ENCODE data around the gene EPC2.
"Not testable (repeated sequence)": the region's sequence is repeated elsewhere in the genome, so short reads cannot be mapped to it uniquely, and the experiment has no call there.

EPC2 gene

DNA sequence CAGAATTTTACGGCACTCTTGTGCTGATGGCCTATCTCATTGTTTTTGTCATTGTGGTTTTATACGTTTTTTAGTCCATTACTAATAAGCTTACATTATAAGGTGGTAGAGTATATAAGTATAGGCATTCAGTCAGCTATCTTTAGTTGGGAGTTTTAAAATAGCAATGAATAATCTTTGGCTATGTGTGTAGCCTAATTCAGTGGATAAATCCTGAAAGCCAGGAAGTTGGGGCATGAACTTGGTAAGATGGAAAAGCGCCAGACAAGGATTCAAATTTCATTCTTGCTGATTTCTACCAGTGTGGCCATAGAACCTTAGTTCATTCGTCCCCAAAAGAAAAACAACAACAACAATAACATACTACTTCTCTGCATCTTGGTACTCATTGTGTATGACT lies 31.2 kb downstream of the EPC2 start:
- no peak for DNase-seq (ENCODE audit: low read depth)

- DNase-seq (ENCODE audit: low read depth) = not testable (repeated sequence)
Observed at GRCh38 chr2:148678302-148679179, 34.0 kb downstream of the EPC2 start.

DNA sequence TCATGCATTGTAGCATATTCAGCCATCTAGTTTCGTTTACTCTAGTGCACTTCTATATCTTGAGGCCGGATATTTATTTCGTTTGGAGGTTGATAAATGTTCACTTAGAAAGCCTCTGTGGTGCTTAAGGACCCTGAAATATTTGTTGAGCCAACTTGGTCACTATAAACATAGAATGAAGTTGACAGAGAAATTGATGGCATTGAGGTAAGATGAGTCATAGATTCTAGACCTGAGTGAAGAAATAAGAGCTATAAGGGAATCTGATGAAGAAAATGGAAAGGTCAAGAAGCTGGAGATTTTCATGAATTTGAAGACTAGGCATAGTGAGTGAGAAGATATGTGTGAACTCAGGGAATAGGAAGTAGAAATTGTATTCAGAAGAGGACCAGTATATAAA lies 35.9 kb downstream of the EPC2 start:
- DNase-seq (ENCODE audit: low read depth) = no peak

DNA sequence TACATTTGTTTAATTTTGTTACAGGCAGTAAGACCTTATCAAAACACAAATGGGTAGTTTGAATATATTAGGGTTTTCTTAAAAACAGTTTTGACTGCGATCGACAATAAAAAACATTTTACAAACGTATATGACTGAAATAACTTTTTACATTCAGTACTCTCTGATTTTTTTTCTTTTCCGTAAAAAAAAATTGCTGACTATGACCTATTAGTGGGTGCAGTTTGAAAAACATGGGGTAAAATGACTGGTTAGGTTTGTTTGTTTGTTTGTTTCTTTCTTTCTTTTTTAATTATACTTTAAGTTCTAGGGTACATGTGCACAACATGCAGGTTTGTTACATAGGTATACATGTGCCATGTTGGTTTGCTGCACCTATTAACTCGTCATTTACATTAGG lies 36.9 kb downstream of the EPC2 start:
- no peak for DNase-seq (ENCODE audit: low read depth)

- DNase-seq (ENCODE audit: low read depth) = not testable (repeated sequence)
Observed at GRCh38 chr2:148681862-148682261, 37.3 kb downstream of the EPC2 start.

- no peak for DNase-seq (ENCODE audit: low read depth)
Observed at GRCh38 chr2:148684507-148684906, 40.0 kb downstream of the EPC2 start.

GRCh38 chr2:148687543-148687942 lies 43.0 kb downstream of the EPC2 start:
- no peak for DNase-seq (ENCODE audit: low read depth)

DNA sequence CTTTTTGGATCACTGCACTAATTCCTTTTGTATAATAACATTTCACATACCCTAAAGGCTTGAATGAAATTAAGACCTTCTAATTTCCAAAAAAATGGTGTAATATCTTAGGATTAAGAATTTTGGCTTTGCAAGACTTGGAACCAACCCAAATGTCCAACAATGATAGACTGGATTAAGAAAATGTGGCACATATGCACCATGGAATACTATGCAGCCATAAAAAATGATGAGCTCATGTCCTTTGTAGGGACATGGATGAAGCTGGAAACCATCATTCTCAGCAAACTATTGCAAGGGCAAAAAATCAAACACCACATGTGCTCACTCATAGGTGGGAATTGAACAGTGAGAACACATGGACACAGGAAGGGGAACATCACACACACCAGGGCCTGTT lies 43.5 kb downstream of the EPC2 start:
- DNase-seq (ENCODE audit: low read depth) = not testable (repeated sequence)

- DNase-seq (ENCODE audit: low read depth) = no peak
Observed at GRCh38 chr2:148696985-148697384, 52.4 kb downstream of the EPC2 start.

DNA sequence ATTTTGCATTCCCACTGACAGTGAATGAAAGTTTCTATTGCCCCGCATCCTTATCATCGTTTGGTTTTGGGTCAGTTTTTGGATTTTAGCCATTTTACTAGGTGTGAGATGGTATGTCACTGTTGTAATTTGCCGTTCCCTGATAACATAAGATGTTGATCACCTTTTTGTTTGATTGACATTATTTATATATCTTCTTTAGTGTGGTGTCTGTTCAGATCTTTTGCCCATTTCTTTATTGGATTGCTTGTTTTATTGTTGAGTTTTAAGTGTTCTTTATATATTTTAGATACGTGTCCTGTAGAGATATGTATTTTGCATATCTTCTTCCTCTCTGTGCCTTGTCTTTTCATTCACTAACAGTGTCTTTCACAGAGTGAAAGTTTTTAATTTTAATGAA lies 55.3 kb downstream of the EPC2 start:
- DNase-seq (ENCODE audit: low read depth) = no peak

- no peak for DNase-seq (ENCODE audit: low read depth)
Observed at GRCh38 chr2:148701039-148701438, 56.5 kb downstream of the EPC2 start.

GRCh38 chr2:148701877-148702276 lies 57.3 kb downstream of the EPC2 start:
- DNase-seq (ENCODE audit: low read depth) = no peak

DNA sequence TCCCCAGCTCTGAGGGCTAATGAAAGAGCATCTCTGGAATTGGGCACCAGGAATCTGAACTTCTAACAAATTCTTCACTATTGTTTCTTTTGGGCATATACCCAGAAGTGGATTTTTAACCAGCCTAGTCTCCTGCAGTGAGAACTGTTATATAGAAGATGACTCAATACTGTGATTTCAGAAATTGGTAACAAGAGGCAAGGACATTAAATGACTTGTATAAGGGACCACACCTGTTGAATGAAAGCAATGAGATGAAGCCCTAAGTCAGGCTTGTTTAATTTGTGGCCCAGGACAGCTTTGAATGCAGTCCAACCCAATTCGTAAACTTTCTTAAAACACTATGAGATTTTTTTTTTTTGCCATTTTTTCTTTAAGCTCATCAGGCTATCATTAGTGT lies 57.9 kb downstream of the EPC2 start:
- no peak for DNase-seq (ENCODE audit: low read depth)

DNA sequence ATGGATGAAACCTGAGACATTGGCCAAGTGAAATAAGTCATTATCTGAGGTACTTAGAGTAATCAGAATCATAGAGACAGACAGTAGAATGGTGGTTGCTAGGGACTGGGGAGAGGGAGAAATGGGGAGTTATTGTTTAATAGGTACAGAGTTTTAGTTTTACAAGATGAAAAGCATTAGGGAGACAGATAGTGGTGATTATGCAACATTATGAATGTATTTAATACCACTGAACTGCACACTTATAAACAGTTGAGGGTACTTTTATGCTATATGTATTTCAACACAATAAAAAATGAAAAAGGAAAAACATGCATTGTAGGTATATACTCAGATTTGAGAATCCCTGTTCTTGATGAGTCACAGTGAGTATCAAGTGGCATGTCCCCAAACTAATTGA lies 59.7 kb downstream of the EPC2 start:
- DNase-seq (ENCODE audit: low read depth) = no peak

DNA sequence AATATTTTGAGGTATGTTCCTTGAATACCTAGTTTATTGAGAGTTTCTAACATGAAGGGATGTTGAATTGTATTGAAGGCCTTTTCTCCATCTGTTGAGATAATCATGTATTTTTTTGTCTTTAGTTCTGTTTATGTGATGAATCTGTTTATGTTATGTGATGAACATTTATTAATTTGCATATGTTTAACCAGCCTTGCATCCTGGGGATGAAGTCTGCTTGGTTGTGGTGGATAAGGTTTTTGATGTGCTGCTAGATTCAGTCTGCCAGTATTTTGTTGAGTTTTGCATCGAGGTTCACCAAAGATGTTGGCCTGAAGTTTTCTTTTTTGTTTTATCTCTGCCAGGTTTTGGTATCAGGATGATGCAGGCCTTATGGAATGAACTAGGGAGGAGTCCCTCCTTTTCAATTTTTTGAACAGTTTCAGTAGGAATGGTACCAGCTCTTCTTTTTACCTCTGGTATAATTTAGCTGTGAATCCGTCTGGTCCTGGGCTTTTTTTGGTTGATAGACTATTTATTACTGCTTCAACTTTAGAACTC lies 71.9 kb downstream of the EPC2 start:
- no peak for DNase-seq (ENCODE audit: low read depth)

- no peak for DNase-seq (ENCODE audit: low read depth)
Observed at GRCh38 chr2:148718039-148718438, 73.5 kb downstream of the EPC2 start.

GRCh38 chr2:148719195-148719749 lies 74.7 kb downstream of the EPC2 start:
- DNase-seq (ENCODE audit: low read depth) = no peak

- DNase-seq (ENCODE audit: low read depth) = no peak
Observed at GRCh38 chr2:148719941-148720436, 75.4 kb downstream of the EPC2 start.

DNA sequence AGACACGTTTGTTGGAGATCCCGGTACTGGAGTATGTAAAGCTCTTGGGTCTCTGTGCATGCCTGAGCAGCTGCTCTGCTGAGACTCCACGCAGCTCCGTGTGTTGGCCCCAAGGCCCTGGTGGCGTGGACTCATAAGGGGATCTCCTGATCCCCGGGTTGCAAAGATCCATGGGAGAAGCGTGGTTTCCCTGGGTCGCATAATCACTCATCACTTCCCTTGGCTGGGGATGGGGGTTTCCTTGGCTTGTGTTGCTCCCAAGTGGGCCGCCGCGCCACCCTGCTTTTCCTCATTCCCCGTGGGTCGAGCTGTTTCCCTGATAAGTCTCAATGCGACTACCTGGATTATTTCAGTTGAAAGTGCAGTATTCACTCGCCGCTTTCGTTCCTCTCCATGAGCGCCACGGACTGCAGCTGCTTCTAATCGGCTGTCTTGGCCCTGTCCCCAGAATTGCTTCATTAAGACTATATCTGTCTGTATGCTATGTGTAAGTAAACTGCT lies 76.0 kb downstream of the EPC2 start:
- DNase-seq (ENCODE audit: low read depth) = no peak

DNA sequence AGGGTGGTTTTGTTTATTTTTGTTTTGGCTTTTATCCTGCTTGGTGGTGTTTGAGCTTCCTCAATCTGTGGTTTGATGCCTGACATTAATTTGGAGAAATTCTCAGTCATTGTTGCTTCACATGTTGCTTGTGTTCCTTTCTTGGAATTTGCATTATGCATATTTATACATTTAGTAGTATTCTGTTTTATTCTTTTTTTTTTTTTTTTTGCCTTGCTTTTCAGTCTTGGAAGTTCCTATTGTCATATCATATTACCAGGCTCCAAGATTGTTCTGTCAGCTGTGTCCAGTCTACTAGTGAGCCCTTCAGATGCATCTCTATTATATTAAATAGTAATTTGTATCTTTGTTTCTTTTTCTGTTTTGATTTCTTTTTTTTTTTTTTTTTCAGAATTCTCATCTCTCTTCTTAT lies 77.0 kb downstream of the EPC2 start:
- DNase-seq (ENCODE audit: low read depth) = no peak

DNA sequence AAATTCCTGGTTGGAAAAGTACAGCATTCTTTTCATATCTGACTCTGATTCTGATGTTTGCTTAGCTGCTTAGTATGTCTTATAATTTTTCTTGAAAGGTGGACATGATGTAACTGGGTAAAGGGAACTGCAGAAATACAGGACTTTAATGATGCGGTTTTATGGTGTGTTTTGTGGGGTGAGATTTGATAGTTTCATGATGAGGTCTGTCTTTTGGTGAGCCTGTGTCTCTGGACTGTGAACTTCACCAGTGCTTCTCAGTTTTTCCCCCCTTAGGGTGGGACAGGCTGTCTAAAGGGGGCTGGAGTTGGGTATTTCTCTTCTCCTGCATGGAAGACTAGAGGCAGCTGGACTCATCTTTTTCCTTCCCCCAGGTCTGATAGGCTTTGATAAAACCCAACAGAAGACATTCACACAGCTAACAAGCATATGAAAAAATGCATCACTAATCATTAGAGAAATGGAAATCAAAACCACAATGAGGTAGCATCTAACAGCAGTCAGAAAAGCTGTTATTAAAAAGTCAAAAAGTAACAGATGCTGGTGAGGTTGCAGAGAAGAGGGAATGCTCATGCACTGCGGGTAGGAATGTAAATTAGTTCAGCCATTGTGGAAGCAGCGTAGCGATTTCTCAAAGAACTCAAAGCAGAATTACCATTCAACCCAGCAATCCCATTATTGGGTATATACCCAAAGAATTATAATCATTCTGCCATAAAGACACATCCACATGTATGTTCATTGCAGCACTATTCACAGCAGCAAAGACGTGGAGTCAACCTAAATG lies 77.6 kb downstream of the EPC2 start:
- no peak for DNase-seq (ENCODE audit: low read depth)

GRCh38 chr2:148725564-148725963 lies 81.0 kb downstream of the EPC2 start:
- no peak for DNase-seq (ENCODE audit: low read depth)
